Hindlimb muscle (tissue), 1 donor: ENCODE results near the gene CENPK. TPM values are rescaled to one million over a fixed set of nuclear protein-coding genes. Genes with fewer than 3 reads are reported as not detected.
A peak's percentile ranks its signal among the peaks of the same experiment; 100 is the strongest.
"Not testable (repeated sequence)": the region's sequence is repeated elsewhere in the genome, so short reads cannot be mapped to it uniquely, and the experiment has no call there.

ENCODE experiments used
- DNase-seq: peaks from one replicate; pipeline ENCODE4 v3.0.0-alpha.2; 2013
- polyA plus RNA-seq: library from polyadenylated mRNA; unstranded; fragments of 120-200 nt; gene quantifications from one replicate; pipeline ENCODE4 v1.2.1, GENCODE V29; 2013; ENCODE audit not compliant: insufficient read length

The CENPK gene
- polyA plus RNA-seq, 1 donor = 11.4 TPM

DNA sequence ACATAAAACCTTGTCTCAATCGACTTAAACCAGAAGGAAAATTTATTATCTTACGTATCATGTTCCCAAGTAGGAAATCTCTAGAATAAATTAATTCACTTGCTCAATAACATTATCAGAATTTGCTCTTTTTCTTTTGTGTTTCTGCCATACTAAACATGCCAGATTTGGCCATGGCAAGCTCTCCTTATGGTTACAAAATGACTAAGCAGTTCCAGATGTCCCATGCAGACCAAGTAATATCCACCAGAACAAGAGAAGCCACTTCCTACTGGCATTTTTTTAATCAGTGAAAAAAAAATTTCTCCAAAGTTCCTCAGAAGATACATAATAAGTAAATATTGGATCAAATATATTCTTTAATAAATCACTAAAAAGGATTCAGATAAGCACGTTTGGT, 56.0 kb downstream of the CENPK start:
- no peak for DNase-seq

DNA sequence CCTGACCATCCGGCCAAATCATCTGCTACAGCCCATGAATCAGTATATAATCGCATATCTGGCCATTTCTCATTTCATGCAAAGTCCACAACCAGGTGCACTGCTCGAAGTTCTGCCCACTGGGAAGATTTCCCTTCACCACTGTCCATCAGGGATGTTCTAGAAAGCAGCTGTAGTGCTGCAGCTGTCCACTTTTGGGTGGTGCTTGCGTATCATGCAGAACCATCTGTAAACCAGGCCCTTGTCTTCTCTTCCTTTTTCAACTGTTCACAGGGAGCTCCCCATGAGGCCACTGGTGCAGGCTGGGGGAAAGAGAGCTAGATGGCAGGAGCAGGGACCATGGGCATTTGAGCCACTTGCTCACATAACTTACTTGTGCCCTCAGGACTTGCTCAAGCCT, 73.8 kb downstream of the CENPK start:
- DNase-seq = no peak

DNA sequence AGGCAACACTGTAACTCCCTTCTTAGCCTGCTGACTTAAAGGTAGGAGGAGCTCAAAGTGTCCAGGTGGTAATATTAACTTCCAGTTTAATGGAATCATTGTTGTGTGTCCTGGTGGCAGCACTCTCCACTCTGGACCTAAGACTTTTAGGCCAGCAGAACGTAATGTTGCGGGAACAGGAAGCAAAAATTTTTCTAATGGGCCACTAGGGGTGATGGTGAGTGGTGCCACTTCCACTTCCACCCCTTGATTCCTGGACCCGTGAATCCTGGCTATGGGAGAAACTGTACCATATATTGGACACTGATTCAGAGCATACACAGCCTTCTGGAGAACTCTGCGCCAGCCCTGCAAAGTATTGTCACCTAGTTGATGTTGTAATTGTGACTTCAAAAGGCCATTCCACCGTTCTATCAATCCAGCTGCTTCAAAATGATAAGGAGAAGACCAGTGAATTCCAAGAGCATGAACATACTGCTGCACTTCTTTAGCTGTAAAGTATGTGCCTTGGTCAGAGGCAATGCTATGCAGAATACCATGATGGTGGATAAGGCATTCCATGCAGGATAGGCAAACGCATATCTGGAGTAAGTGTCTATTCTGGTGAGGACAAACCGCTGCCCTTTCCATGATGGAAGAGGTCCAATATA, 74.8 kb downstream of the CENPK start:
- not testable (repeated sequence) for DNase-seq

DNA sequence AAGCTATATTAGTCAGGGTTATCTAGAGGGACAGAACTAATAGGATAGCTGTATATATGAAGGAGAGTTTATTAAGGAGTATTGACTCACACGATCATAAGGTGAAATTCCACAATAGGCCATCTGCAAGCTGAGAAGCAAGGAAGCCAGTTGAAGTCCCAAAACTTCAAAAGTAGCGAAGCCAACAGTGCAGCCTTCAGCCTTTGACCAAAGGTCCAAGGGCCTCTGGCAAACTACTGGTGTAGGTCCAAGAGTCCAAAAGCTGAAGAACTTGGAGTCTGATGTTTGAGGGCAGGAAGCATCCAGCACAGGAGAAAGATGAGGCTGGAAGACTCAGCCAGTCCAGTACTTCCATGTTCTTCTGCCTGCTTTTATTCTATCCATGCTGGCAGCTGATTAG, 76.2 kb downstream of the CENPK start:
- DNase-seq = not testable (repeated sequence)

DNA sequence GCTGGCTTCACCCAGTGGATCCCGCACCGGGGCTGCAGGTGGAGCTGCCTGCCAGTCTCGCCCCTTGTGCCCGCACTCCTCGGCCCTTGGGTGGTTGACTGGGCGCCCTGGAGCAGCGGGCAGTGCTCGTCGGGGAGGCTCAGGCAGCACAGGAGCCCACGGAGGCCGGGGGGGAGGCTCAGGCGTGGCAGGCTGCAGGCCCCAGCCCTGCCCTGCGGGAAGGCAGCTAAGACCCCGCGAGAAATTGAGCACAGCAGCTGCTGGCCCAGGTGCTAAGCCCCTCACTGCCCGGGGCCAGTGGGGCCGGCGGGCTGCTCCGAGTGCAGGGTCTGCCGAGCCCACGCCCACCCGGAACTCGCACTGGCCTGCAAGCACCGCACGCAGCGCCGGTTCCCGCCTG, 77.6 kb downstream of the CENPK start:
- DNase-seq = no peak

DNA sequence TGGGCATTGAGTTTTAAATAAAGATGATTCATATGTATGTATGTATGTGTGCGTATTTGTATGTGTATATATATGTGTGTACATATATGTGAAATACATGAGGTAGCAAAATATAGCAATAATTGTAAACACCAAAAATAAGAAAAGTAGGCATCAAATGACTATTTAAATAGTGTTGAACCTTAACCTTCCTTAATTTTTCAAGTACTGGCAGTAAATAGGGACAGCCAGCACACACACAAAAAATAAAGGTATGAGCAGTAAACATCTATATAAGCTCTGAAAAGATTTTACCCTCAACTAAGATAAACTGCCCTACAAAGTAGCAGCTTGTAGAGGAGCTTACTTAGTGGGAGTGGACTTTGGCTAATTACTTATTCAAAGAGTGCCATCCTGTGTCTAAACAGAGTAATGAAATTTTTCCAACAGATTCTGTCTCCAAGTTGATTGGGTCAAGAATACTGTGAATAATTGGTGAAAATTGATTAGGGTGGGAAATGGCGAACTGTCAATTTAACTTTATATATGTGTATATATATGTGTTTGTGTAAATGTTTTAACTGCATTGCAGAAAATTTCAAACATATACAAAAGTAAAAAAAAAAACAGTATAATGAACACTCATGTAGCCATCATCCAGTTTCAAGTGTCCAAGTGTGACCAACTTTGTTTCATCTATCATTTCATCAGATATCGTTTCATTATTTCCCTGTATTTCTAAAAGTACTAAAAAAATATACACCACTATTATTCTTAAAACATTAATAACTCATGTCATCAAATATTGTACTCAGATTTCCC, 79.2 kb downstream of the CENPK start:
- DNase-seq = peak; percentile 65

DNA sequence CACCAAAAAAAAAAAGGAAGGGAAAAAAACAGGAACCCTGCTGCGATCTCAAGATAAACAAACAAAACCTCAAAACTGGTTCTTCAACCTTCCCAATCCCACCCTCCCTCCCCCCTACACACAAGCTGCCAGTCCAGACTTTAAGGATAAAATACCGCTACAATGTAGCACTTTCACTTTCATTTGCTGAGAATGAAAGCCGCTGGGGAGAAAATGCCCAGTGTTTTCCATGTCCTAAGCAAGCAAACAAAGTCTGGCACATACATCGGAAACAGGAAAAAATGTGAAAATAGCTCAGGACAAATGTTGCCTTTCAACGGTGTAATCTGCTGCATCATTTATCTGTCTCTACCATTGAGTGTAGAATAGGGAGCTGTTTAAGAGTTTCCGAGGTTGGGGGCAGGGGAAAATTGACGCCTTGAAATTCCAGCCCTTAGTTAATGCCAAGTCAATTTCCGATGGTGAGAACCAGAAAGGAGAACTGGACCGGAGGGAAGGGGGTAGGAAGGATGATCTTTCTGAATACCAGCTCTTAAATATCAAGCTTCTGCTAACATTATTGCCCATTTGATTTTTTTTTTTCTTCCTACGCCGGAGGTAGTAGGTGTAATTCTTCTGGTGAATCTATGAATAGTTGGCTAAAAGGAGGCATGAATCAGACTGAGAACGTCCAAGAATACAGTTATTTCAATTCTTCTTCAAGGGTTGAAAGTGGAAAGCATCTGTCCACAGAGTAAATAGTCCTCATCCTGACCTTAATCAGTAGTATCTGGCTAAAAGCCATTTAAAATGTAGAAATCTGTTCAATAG, 80.0 kb downstream of the CENPK start:
- peak; percentile 74 for DNase-seq

DNA sequence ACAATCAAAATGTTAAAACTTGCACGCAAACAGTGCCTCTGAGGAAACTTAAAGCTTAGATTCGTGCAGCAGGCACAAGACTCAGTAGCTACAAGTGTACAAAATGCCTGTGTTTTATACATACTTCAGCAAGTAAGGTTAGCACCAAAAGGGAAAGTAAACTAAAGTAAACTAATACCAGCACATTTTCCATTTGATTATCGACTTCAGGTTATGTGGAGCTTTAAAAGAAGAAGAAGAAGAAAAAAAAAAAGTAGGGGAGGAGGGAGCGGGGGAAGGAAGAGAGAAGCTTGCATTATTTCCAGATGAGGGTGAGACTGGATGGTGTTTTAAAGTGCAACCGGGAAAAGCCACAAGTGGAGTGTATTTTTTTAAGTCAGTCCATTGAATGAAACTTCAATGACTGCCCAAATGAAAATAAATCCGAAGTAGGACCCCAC, 80.7 kb downstream of the CENPK start:
- DNase-seq = peak; percentile 42

DNA sequence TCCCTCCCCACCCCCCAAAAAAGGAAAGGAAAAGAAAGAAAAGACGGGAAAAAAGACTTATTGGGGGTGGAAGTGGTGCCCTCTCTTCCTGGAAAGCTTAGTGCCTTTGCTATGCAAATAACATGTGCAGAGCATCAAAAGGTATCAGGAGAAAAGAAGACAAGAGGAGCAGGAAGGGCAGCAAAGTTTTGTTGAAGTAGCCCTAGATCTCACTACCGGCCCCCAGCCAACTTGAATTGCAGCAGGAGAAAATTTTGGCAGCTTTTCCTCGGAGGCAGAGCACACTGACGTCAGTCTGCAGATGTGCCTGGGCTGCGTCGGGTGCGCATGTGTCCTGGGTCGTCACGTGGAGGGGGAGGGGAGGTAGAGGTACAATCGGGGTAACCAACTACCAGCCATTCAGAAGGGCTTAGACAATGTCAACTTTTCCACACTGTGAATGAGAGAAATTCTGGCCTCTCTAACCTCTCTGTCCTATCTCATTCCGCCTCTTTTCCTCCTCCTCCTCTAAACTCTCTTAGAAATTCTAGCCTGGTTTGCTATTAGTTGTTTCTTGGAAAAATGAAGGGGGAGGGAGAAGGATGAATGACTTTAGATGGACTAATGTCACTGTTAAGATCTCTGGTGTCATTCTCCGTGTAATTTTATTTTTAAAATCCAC, 81.2 kb downstream of the CENPK start, which contains the start of gene ADAMTS6:
Gene ADAMTS6, minus strand, starts transcription at position 286 of the 661 bp plus-strand sequence. CDS start 8,247 bp downstream, outside the sequence.
- peak; percentile 96 for DNase-seq

DNA sequence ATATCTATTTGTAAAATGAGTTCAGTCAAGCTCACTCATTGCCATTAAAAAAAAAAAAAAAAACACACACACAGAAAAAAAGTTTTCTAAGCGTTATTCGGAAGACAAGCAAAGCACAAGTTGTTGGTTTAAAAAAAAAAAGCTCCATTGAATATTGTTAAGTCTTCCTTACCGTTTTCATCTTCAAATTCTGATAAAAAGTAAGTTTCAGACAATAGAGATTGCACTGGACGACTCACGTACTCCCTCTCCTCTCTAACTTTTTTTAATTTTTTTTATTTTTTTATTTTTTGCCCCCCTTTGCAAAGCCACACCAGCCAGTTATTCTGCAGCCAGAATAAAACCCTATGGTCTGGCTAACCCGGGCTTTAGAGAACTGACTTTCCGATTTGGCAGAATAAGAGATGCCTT, 81.8 kb downstream of the CENPK start:
- no peak for DNase-seq

DNA sequence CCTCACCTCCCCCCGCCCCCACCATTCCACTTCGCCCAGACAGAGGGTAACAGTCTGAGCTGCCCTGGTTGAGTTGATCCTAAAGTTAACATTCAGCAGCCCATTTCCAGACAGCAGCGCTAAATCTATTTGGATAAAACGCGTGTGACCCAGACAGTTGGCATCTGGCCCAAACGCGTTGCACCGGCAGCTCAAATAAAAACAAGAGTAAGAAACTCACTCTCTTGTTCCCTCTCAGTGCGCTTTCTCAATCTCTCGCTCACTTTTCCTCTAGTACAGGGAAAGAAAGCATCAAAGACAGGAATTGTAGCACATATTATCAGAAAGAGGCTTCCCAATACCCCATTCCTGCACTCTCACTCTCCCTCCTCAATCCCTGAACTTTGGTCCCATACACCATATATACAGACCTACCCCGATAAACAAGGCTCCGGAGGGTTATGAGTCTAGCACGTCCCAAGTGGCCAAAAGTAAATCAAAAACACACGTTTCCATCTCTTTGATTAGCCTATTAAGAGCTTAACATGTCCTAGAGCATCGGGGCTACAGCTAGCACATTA, 82.6 kb downstream of the CENPK start:
- peak; percentile 84 for DNase-seq

DNA sequence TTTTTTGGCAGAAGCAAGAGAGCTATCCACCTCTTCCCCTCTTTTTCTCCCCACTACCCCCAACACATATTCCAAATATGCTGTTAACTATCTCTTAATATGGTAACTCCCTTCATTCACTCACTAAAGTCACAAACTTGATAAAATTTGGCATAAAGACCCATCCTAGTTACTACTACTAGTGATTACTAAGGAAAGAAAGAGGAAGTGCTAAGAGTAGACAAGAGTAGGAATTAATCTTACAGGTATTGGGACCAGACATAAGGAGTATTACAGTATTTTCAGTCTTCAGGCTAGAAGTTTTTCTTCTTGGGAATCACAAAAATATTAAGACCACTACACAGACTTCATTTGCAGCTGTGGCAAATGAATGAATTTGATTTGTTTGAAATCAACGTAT, 83.4 kb downstream of the CENPK start:
- DNase-seq = no peak

DNA sequence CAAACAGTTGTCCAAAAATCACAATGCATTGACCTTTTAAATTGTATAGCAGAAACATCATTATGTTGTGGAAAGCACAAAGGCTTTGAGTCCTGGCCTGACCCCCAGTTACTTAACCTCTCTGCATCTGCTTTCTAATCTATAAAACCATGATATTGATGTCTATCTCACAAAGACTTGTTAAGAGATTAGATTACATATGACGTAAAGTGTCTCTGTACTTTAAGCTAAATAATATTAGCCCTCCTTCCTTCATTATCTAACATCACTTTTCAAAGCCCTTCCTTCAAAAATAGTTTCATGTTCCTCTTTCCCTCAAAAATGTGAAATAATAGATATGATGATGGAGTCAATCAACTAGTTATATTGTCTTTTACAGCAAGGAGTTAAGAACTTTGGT, 84.6 kb downstream of the CENPK start:
- DNase-seq = no peak

DNA sequence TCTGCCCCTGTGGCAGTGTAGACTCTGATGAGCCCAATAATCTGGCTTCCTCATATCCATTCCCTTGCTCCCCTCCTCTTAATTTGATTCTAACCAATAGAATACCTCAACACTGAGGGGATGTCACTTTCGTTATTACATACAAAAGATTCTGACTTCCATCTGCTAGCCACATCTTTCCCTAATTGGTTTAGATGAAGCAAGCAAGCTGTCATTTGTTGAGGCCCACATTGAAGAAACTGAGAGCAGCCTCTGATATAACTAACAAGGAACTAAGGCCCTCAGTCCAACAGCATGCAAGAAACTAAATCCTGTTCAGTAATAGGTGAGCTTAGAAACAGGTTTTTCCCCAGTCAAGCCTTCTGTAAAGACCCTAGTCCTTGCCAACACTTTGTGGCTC, 87.1 kb downstream of the CENPK start:
- no peak for DNase-seq

DNA sequence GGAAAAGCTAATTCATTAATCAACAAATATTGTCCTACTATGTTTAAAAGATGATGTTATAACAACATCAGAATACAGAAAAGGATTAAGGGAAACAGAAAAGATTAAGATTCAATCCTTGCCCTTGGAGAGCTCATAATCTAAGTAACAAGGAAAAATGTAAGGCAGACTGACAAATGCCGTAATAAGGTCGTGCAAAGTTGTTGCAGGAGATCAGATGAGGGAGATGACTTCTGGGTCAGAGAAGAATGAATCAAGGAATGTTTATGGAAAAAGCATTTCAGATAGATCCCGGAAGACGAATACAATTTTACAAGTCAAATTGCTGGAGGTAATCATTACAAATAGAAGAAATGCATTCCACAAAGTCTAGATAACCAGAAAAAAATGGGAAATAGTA, 87.6 kb downstream of the CENPK start:
- DNase-seq = no peak

DNA sequence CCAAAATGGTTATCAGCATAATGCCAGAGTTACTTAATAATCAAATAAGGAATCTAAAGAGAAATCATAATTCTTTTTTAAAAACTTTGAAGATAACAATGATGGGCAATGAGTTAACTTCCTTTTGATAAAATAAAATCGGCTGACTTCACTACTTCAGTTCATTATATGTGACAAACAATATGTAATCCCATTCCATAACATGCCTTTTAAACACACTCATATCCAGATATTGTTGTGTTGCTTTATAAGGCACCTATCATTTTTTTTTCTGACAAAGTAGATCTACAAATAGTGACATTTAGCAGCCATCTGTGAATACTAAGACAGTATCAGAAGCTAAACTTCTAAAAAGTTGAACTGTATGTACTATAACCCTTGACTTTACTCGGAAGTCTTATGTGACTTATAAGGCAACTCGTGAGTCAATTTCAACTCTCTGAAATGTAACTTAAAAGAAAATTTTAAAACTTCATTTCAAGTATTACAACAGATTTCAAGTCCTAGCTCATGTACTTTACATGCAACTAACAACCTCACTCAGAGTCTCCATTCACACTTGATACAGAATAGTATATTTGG, 88.7 kb downstream of the CENPK start:
- no peak for DNase-seq

DNA sequence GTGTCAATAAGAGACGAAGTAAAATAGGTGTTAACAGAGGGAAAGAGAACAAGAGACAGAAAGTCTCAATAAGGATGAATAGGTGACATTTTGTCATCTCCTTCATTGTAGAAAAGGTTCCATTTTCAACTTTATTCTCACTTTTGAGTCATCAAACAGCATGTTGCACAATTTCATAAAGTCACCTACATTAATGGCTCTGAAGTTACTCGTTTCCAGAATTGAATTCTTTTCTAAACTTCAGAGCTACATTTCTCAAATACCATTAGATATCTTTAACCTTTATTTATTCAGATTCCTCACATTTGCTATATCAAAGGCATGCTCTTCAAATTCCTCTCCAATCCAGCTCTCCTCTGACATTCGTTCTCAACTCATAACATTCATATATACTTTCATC, 94.3 kb downstream of the CENPK start:
- no peak for DNase-seq
